ENCODE measurements around the gene SHISA9.
A peak's percentile ranks its signal among the peaks of the same experiment; 100 is the strongest.
"Not testable (repeated sequence)": the region's sequence is repeated elsewhere in the genome, so short reads cannot be mapped to it uniquely, and the experiment has no call there.

SHISA9 gene

GRCh38 chr16:12900599-12901203 is 697 bp upstream of the SHISA9 start:
- DNase-seq = peak; percentile 32

GRCh38 chr16:12901204-12901596 is 198 bp upstream of the SHISA9 start:
- peak; percentile 69 for DNase-seq

- peak; percentile 49 for DNase-seq
These were observed 1.3 kb downstream of the SHISA9 start for GRCh38 chr16:12902511-12903372.

- DNase-seq = no peak
These were observed 2.3 kb downstream of the SHISA9 start for GRCh38 chr16:12903407-12904328.

GRCh38 chr16:12904329-12904671 is 2.9 kb downstream of the SHISA9 start:
- DNase-seq = no peak

- no peak for DNase-seq
These were observed 4.9 kb downstream of the SHISA9 start for GRCh38 chr16:12906271-12906670.

GRCh38 chr16:12906765-12907516 is 5.5 kb downstream of the SHISA9 start:
- no peak for DNase-seq

GRCh38 chr16:12907670-12908233 is 6.4 kb downstream of the SHISA9 start:
- peak; percentile 21 for DNase-seq

- DNase-seq = peak; percentile 61
These were observed 15.8 kb downstream of the SHISA9 start for GRCh38 chr16:12917246-12917645.

- DNase-seq = no peak
These were observed 16.3 kb downstream of the SHISA9 start for GRCh38 chr16:12917653-12918052.

- DNase-seq = no peak
These were observed 19.3 kb downstream of the SHISA9 start for GRCh38 chr16:12920739-12921138.

- DNase-seq = not testable (repeated sequence)
These were observed 22.2 kb downstream of the SHISA9 start for GRCh38 chr16:12923640-12924039.

- DNase-seq = no peak
These were observed 23.8 kb downstream of the SHISA9 start for GRCh38 chr16:12925026-12925800.

GRCh38 chr16:12927591-12927990 is 26.2 kb downstream of the SHISA9 start:
- no peak for DNase-seq

GRCh38 chr16:12930881-12931280 is 29.5 kb downstream of the SHISA9 start:
- no peak for DNase-seq

- no peak for DNase-seq
These were observed 35.0 kb downstream of the SHISA9 start for GRCh38 chr16:12936391-12936790.

- no peak for DNase-seq
These were observed 40.5 kb downstream of the SHISA9 start for GRCh38 chr16:12941896-12942295.

GRCh38 chr16:12942861-12943260 is 41.5 kb downstream of the SHISA9 start:
- DNase-seq = no peak

GRCh38 chr16:12944300-12944699 is 42.9 kb downstream of the SHISA9 start:
- DNase-seq = no peak

- peak; percentile 84 for DNase-seq
These were observed 50.0 kb downstream of the SHISA9 start for GRCh38 chr16:12951392-12951791.

GRCh38 chr16:12951976-12952375 is 50.6 kb downstream of the SHISA9 start:
- DNase-seq = no peak
